ENCODE results near the gene FAM53C.

Gene FAM53C

GRCh38 chr5:138339464-138339863, 1.4 kb downstream of the FAM53C start:
- TF ChIP-seq EZH2 (IDR thresholded peaks at IDR 0.05; ENCODE audit: borderline replicate concordance, low read depth, low read length, severe bottlenecking) (no peak), CTCF (IDR thresholded peaks at IDR 0.05; ENCODE audit: borderline replicate concordance, extremely low read depth, low read length, poor library complexity, severe bottlenecking) (no peak)
- no peak overlapping the region for H2AFZ ChIP-seq (ENCODE audit: low read depth, low read length)
- H3K27me3 ChIP-seq (ENCODE audit: insufficient read depth, low read length, poor library complexity) = no peaks in the 10 kb centered on the region
- H3K4me3 ChIP-seq (ENCODE audit: low read depth in 1 of 2, low read length in 2 of 2) = peak overlapping the region in 1 of 2 experiments; percentile 76; a peak in 2 of 4 replicates
- peaks cover 42% of the 10 kb centered on the region for H3K4me1 ChIP-seq (ENCODE audit: insufficient read depth, low read length)
- peak overlapping the region; percentile 76; the same call in 1 of the 2 replicates for H3K9ac ChIP-seq (ENCODE audit: low read depth, low read length)
- H3K4me2 ChIP-seq (ENCODE audit: insufficient read depth, low read length) = peak overlapping the region; percentile 77
- no peaks in the 10 kb centered on the region for H3K9me3 ChIP-seq (ENCODE audit: insufficient read depth, low read length, severe bottlenecking)
- H3K36me3 ChIP-seq (ENCODE audit: insufficient read depth, low read length) = peaks cover 17% of the 10 kb centered on the region
- ATAC-seq (ENCODE audit: insufficient read depth, low read depth) = no peak
- H3K27ac ChIP-seq (ENCODE audit: low read length) = peak overlapping the region; percentile 92; the same call in 1 of the 2 replicates
- H3K79me2 ChIP-seq (ENCODE audit: insufficient read depth, low read length) = peaks cover 38% of the 10 kb centered on the region
- H4K20me1 ChIP-seq (ENCODE audit: insufficient read depth, low read length) = no peaks in the 10 kb centered on the region; the same call in 1 of the 2 replicates
- no peak for DNase-seq

GRCh38 chr5:138340008-138340407, 1.9 kb downstream of the FAM53C start:
- no peak for DNase-seq
- H3K4me2 ChIP-seq (ENCODE audit: insufficient read depth, low read length) = peak overlapping the region; percentile 77
- no peak overlapping the region for H3K4me3 ChIP-seq (ENCODE audit: low read depth in 1 of 2, low read length in 2 of 2)
- peaks cover 42% of the 10 kb centered on the region for H3K4me1 ChIP-seq (ENCODE audit: insufficient read depth, low read length)
- TF ChIP-seq CTCF (IDR thresholded peaks at IDR 0.05; ENCODE audit: borderline replicate concordance, extremely low read depth, low read length, poor library complexity, severe bottlenecking) (no peak), EZH2 (IDR thresholded peaks at IDR 0.05; ENCODE audit: borderline replicate concordance, low read depth, low read length, severe bottlenecking) (no peak)
- no peak for ATAC-seq (ENCODE audit: insufficient read depth, low read depth)
- H3K79me2 ChIP-seq (ENCODE audit: insufficient read depth, low read length) = peaks cover 38% of the 10 kb centered on the region
- H3K36me3 ChIP-seq (ENCODE audit: insufficient read depth, low read length) = peaks cover 21% of the 10 kb centered on the region
- H2AFZ ChIP-seq (ENCODE audit: low read depth, low read length) = no peak overlapping the region
- H3K27me3 ChIP-seq (ENCODE audit: insufficient read depth, low read length, poor library complexity) = no peaks in the 10 kb centered on the region
- no peaks in the 10 kb centered on the region; the same call in 1 of the 2 replicates for H4K20me1 ChIP-seq (ENCODE audit: insufficient read depth, low read length)
- no peaks in the 10 kb centered on the region for H3K9me3 ChIP-seq (ENCODE audit: insufficient read depth, low read length, severe bottlenecking)
- H3K9ac ChIP-seq (ENCODE audit: low read depth, low read length) = no peak overlapping the region; the same call in 1 of the 2 replicates
- H3K27ac ChIP-seq (ENCODE audit: low read length) = no peak overlapping the region

GRCh38 chr5:138344887-138345622, 7.0 kb downstream of the FAM53C start:
- H3K79me2 ChIP-seq (ENCODE audit: insufficient read depth, low read length) = peaks cover 18% of the 10 kb centered on the region
- ATAC-seq (ENCODE audit: insufficient read depth, low read depth) (no peak), DNase-seq (no peak)
- H4K20me1 ChIP-seq (ENCODE audit: insufficient read depth, low read length) = no peaks in the 10 kb centered on the region
- no peak overlapping the region for H3K9ac ChIP-seq (ENCODE audit: low read depth, low read length)
- H3K4me3 ChIP-seq (ENCODE audit: low read depth in 1 of 2, low read length in 2 of 2) = no peak overlapping the region
- H3K27me3 ChIP-seq (ENCODE audit: insufficient read depth, low read length, poor library complexity) = no peaks in the 10 kb centered on the region
- no peak overlapping the region for H2AFZ ChIP-seq (ENCODE audit: low read depth, low read length)
- H3K4me1 ChIP-seq (ENCODE audit: insufficient read depth, low read length) = peaks cover 15% of the 10 kb centered on the region; the same call in 1 of the 2 replicates
- H3K4me2 ChIP-seq (ENCODE audit: insufficient read depth, low read length) = no peak overlapping the region
- no peak overlapping the region for H3K27ac ChIP-seq (ENCODE audit: low read length)
- H3K9me3 ChIP-seq (ENCODE audit: insufficient read depth, low read length, severe bottlenecking) = no peaks in the 10 kb centered on the region
- H3K36me3 ChIP-seq (ENCODE audit: insufficient read depth, low read length) = peaks cover 63% of the 10 kb centered on the region
- TF ChIP-seq EZH2 (IDR thresholded peaks at IDR 0.05; ENCODE audit: borderline replicate concordance, low read depth, low read length, severe bottlenecking) = no peak
- TF ChIP-seq CTCF (IDR thresholded peaks at IDR 0.05; ENCODE audit: borderline replicate concordance, extremely low read depth, low read length, poor library complexity, severe bottlenecking) = no peak
